Erythroblast (primary cell): Measurements from ENCODE around the gene NFIX.

ENCODE experiments used
- GATA1 ChIP-seq: IDR thresholded peaks from 2 replicates; pipeline ENCODE4 v1.6.1; 2011; ENCODE audit warnings: low read depth, mild to moderate bottlenecking, control low read depth, low read length, moderate library complexity
- POLR2A ChIP-seq: IDR thresholded peaks from 2 replicates; pipeline ENCODE4 v1.6.1; 2011; ENCODE audit warnings: mild to moderate bottlenecking, low read length

DNA sequence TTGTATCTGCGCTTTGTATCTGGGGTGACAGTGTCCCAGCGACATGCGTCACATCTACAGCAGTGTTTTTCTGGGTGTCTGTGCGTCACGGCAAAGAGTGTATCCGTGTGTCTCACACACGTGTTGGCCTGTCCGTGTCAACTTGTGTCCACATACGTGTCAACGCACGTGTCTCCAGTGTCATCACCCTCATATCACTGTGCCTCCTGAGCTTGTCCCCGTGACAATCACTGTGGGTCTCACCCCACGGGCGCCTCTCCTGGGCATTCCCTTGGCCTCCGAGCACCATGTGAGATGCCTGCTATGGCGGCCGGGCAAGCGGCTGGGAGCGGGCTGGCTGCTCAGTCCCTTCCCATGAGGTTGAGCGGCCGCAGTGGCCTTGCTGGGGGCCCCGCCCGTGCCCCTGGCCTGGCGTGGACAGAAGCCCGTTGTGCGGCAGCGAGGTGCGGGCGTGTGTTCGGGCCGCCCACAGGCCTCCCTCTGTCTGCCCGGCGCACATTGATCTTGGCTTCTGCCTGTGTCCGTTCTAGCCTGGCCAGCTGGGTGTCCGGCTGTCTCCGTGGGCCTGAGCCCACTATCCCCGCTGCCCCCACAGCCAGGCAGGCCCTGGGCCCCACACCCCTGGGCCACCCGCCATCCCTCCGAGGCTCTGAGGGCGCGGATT is 6.4 kb downstream of the NFIX start:
- TF ChIP-seq POLR2A (no peak), GATA1 (no peak)
